Measurements from ENCODE around the gene FAS. TPM values are rescaled to one million over a fixed set of nuclear protein-coding genes. Genes with fewer than 3 reads are reported as not detected.

The FAS gene
- total RNA-seq, 1 experiment from 2014 or later: 9.3 TPM

- TF ChIP-seq RAD21 (IDR thresholded peaks at IDR 0.05; ENCODE audit: low read depth) (no peak), EZH2 (IDR thresholded peaks at IDR 0.05) (no peak), ZNF274 (IDR thresholded peaks at IDR 0.05; ENCODE audit: low read depth, low read length) (no peak), SRF (IDR thresholded peaks at IDR 0.05; ENCODE audit: low read depth) (no peak), SP1 (IDR thresholded peaks at IDR 0.05; ENCODE audit: low read depth) (no peak), ELF1 (IDR thresholded peaks at IDR 0.05; ENCODE audit: borderline replicate concordance, low read depth) (no peak), ATF3 (IDR thresholded peaks at IDR 0.05) (no peak), REST (IDR thresholded peaks at IDR 0.05; ENCODE audit: low read depth) (no peak), POLR2A (IDR thresholded peaks at IDR 0.05; ENCODE audit: borderline replicate concordance, extremely low read depth, insufficient read depth, insufficient read length) (no peak), EZH2phosphoT487 (IDR thresholded peaks at IDR 0.05; ENCODE audit: borderline replicate concordance) (no peak), CEBPB (IDR thresholded peaks at IDR 0.05; ENCODE audit: low read depth) (no peak), TCF7L2 (IDR thresholded peaks at IDR 0.05; ENCODE audit: borderline replicate concordance, extremely low read depth, insufficient read depth, insufficient read length) (no peak), EGR1 (IDR thresholded peaks at IDR 0.05; ENCODE audit: low read depth) (no peak), FOSL1 (IDR thresholded peaks at IDR 0.05; ENCODE audit: low read depth) (no peak)
- TF ChIP-seq, protein P1, sequence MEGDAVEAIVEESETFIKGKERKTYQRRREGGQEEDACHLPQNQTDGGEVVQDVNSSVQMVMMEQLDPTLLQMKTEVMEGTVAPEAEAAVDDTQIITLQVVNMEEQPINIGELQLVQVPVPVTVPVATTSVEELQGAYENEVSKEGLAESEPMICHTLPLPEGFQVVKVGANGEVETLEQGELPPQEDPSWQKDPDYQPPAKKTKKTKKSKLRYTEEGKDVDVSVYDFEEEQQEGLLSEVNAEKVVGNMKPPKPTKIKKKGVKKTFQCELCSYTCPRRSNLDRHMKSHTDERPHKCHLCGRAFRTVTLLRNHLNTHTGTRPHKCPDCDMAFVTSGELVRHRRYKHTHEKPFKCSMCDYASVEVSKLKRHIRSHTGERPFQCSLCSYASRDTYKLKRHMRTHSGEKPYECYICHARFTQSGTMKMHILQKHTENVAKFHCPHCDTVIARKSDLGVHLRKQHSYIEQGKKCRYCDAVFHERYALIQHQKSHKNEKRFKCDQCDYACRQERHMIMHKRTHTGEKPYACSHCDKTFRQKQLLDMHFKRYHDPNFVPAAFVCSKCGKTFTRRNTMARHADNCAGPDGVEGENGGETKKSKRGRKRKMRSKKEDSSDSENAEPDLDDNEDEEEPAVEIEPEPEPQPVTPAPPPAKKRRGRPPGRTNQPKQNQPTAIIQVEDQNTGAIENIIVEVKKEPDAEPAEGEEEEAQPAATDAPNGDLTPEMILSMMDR (IDR thresholded peaks at IDR 0.05 in 2 of 3, conservative IDR thresholded peaks at IDR 0.05 in 1 of 3; ENCODE audit: borderline replicate concordance in 1 of 3, insufficient read depth in 1 of 3, low read depth in 2 of 3, low read length in 2 of 3): no peak; a peak in 1 of 6 replicates
- TF ChIP-seq, protein P2, sequence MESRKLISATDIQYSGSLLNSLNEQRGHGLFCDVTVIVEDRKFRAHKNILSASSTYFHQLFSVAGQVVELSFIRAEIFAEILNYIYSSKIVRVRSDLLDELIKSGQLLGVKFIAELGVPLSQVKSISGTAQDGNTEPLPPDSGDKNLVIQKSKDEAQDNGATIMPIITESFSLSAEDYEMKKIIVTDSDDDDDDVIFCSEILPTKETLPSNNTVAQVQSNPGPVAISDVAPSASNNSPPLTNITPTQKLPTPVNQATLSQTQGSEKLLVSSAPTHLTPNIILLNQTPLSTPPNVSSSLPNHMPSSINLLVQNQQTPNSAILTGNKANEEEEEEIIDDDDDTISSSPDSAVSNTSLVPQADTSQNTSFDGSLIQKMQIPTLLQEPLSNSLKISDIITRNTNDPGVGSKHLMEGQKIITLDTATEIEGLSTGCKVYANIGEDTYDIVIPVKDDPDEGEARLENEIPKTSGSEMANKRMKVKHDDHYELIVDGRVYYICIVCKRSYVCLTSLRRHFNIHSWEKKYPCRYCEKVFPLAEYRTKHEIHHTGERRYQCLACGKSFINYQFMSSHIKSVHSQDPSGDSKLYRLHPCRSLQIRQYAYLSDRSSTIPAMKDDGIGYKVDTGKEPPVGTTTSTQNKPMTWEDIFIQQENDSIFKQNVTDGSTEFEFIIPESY (IDR thresholded peaks at IDR 0.05; ENCODE audit: extremely low read depth, insufficient replicate concordance, low read length): no peak
- POLR2A ChIA-PET: no interaction called here
- H4K20me1 ChIP-seq (ENCODE audit: insufficient read depth): no peaks in the 10 kb centered on the region
- no peak overlapping the region for H3K9ac ChIP-seq (ENCODE audit: low read length)
- RAD21 ChIA-PET (ENCODE audit: low non-redundant PET in 1 of 2, low total read pairs in 2 of 2, uncharacterized antibody in 2 of 2, unreplicated experiment in 2 of 2): no interaction called here
- no peak overlapping the region for H3K27ac ChIP-seq (ENCODE audit: low read depth, low read length)
- CTCF ChIA-PET: interaction anchor here (0.6 to 1.6 kb wide), 22 partner anchors 8 to 422 kb away, joined by 3 to 15 read pairs (median 4); no protein-coding TSS in a partner anchor
- intact Hi-C loops (cut with micrococcal nuclease): loop anchor here (1.0 to 2.0 kb wide), 2 partner anchors 52 to 152 kb away; no protein-coding TSS in a partner anchor
- DNase-seq (ENCODE audit: low read depth, low spot score): no peak
- no peaks in the 10 kb centered on the region for H3K9me3 ChIP-seq (ENCODE audit: control insufficient read depth in 1 of 2, insufficient read depth in 1 of 2, low read depth in 1 of 2, low read length in 2 of 2)
- H2AFZ ChIP-seq (ENCODE audit: low read depth, low read length, poor library complexity, severe bottlenecking): no peak overlapping the region
- no peaks in the 10 kb centered on the region for H3K9me2 ChIP-seq (ENCODE audit: insufficient read depth)
- H3K4me2 ChIP-seq (ENCODE audit: low read length): no peak overlapping the region
- H3K79me2 ChIP-seq (ENCODE audit: insufficient read depth, low read length): no peaks in the 10 kb centered on the region
- no TSS peak for BruUV-seq (replicated peaks)
- H3K4me3 ChIP-seq (replicated peaks in 1 of 2; ENCODE audit: low read depth in 1 of 2, low read length in 2 of 2): no peak overlapping the region
- no peaks in the 10 kb centered on the region for H3K36me3 ChIP-seq (ENCODE audit: control insufficient read depth in 1 of 2, insufficient read depth in 2 of 2, low read length in 2 of 2)
- H3K27me3 ChIP-seq (ENCODE audit: insufficient read depth, low read length): no peaks in the 10 kb centered on the region
- peaks cover 0 to 18% of the 10 kb centered on the region in 2 experiments; a peak in 3 of 4 replicates for H3K4me1 ChIP-seq (ENCODE audit: control insufficient read depth in 1 of 2, insufficient read depth in 2 of 2, low read length in 2 of 2)
- no peak for ATAC-seq
These were observed 3.3 kb upstream of the FAS start for GRCh38 chr10:88987243-88987725.

Data from HCT116 (cell line).